GM12864 (cell line): ENCODE measurements around the gene NTRK3.
"Not testable (repeated sequence)": the region's sequence is repeated elsewhere in the genome, so short reads cannot be mapped to it uniquely, and the experiment has no call there.

Experiments
- DNase-seq: peaks from one replicate; pipeline ENCODE4 v3.0.0-alpha.2; 2011; ENCODE audit warnings: low read depth
- H3K4me3 ChIP-seq: 2 replicates; pipeline ENCODE4 v1.5.1; 2011; ENCODE audit warnings: mild to moderate bottlenecking, low read depth, low read length, control low read depth
- CTCF ChIP-seq: IDR thresholded peaks from 2 replicates; pipeline ENCODE4 v1.5.1; 2011; ENCODE audit warnings: low read depth, mild to moderate bottlenecking, moderate library complexity, low read length, control low read depth, inconsistent platforms; ENCODE audit errors: missing control alignments

The NTRK3 gene

GRCh38 chr15:88046576-88047129, 209.9 kb downstream of the NTRK3 start:
- H3K4me3 ChIP-seq: no peak overlapping the region
- no peak for DNase-seq
- no peak for TF ChIP-seq CTCF

- H3K4me3 ChIP-seq: no peak overlapping the region
- no peak for TF ChIP-seq CTCF
- DNase-seq: no peak
Observed at GRCh38 chr15:88043396-88043795, 213.1 kb downstream of the NTRK3 start.

GRCh38 chr15:88042047-88042446, 214.5 kb downstream of the NTRK3 start:
- no peak for TF ChIP-seq CTCF
- DNase-seq: no peak

GRCh38 chr15:88040516-88040915, 216.0 kb downstream of the NTRK3 start:
- H3K4me3 ChIP-seq: no peak overlapping the region
- DNase-seq: no peak
- no peak for TF ChIP-seq CTCF

More at GRCh38 chr15:88042047-88042446, 214.5 kb downstream of the NTRK3 start:
- no peak overlapping the region for H3K4me3 ChIP-seq

GRCh38 chr15:88038261-88038660, 218.3 kb downstream of the NTRK3 start:
- TF ChIP-seq CTCF: no peak
- H3K4me3 ChIP-seq: no peak overlapping the region
- no peak for DNase-seq

GRCh38 chr15:88036154-88036839, 220.2 kb downstream of the NTRK3 start:
- no peak overlapping the region for H3K4me3 ChIP-seq
- no peak for TF ChIP-seq CTCF
- DNase-seq: no peak

- TF ChIP-seq CTCF: no peak
- no peak for DNase-seq
- no peak overlapping the region for H3K4me3 ChIP-seq
Observed at GRCh38 chr15:88035381-88035780, 221.2 kb downstream of the NTRK3 start.

GRCh38 chr15:88033421-88033820, 223.1 kb downstream of the NTRK3 start:
- H3K4me3 ChIP-seq, DNase-seq: not testable (repeated sequence)
